GM12878 (cell line): ENCODE results near the gene ARIH2. TPM values are rescaled to one million over a fixed set of nuclear protein-coding genes. Genes with fewer than 3 reads are reported as not detected.

Experiments
- ATAC-seq: fragments of 200-7000 bp; cut with Tn5 transposase; 3 replicates; pipeline ENCODE4 v1.9.1; 2020; ENCODE audit warnings: mild to moderate bottlenecking, moderate library complexity
- BruUV-seq: library from RNA; stranded (reverse); fragments of 400-500 nt; replicated peaks from 2 replicates; lab custom pipeline; 2021; lab: Mats Ljungman, UMichigan
- CTCF ChIA-PET: fragments of 300-600 bp; sonication (Branson Sonifier 250); formaldehyde crosslinking; extraction: SDS; loops from one replicate; lab custom pipeline; 2021; ENCODE audit warnings: inconsistent platforms; lab: Yijun Ruan, JAX
- POLR2A ChIA-PET: fragments of 350-600 bp; formaldehyde crosslinking; extraction: SDS; loops from one replicate; lab custom pipeline; 2021; ENCODE audit warnings: inconsistent platforms; lab: Charles Lee
- RAD21 ChIA-PET: fragments of 300-600 bp; sonication (Branson Sonifier 250); formaldehyde crosslinking; loops from one replicate; lab custom pipeline; 2023; ENCODE audit warnings: antibody characterized with exemption; ENCODE audit not compliant: unreplicated experiment; lab: Charles Lee
- SMC1A ChIA-PET: fragments of 300-600 bp; sonication (Branson Sonifier 250); formaldehyde crosslinking; loops from one replicate; lab custom pipeline; 2023; ENCODE audit not compliant: unreplicated experiment, uncharacterized antibody; lab: Charles Lee
- DNase-seq: peaks from one replicate; pipeline ENCODE4 v3.0.0-alpha.2; 2011; ENCODE audit warnings: low read depth, low spot score
- FAIRE-seq: peaks from 3 replicates; lab custom pipeline; 2011; peaks lifted over from hg19 to GRCh38; lab: Jason Lieb, UNC
- H2AFZ ChIP-seq: 2 replicates; pipeline ENCODE4 v1.6.0; 2011; ENCODE audit warnings: low read depth, low read length, control low read depth; ENCODE audit not compliant: control insufficient read depth
- H3K27ac ChIP-seq: 2 replicates; pipeline ENCODE4 v1.5.1; 2011; ENCODE audit warnings: control low read depth; ENCODE audit not compliant: control insufficient read depth, insufficient read depth
- H3K27me3 ChIP-seq, 2 experiments: replicated peaks in 1 of 2; 2 replicates each; pipeline versions ENCODE4 v1.6.0 to v1.6.1; 2011; ENCODE audit warnings: low read length in 1 of 2; ENCODE audit not compliant: control insufficient read depth in 2 of 2, insufficient read depth in 2 of 2
- H3K36me3 ChIP-seq, 2 experiments: 2 replicates each; pipeline ENCODE4 v1.5.1; 2011; ENCODE audit warnings: low read length in 1 of 2; ENCODE audit not compliant: control insufficient read depth in 2 of 2, insufficient read depth in 2 of 2
- H3K4me1 ChIP-seq: 2 replicates; pipeline ENCODE4 v1.6.1; 2011; ENCODE audit warnings: mild to moderate bottlenecking, low read length, moderate library complexity, mixed read lengths; ENCODE audit not compliant: control insufficient read depth, insufficient read depth
- H3K4me2 ChIP-seq: 2 replicates; pipeline ENCODE4 v1.6.0; 2011; ENCODE audit warnings: control low read depth; ENCODE audit not compliant: control insufficient read depth, insufficient read depth
- H3K4me3 ChIP-seq: fragments of 200-600 bp; sonication (generic); 2 replicates; pipeline ENCODE4 v1.5.1; 2016
- H3K79me2 ChIP-seq: 2 replicates; pipeline ENCODE4 v1.6.0; 2011; ENCODE audit warnings: low read length; ENCODE audit not compliant: control insufficient read depth, insufficient read depth
- H3K9ac ChIP-seq: 2 replicates; pipeline ENCODE4 v1.8.0; 2011; ENCODE audit warnings: low read length, control low read depth, mixed read lengths; ENCODE audit not compliant: control insufficient read depth, insufficient read depth
- H3K9me3 ChIP-seq: replicated peaks from 3 replicates; pipeline ENCODE4 v1.5.1; 2011; ENCODE audit warnings: mild to moderate bottlenecking, low read length; ENCODE audit not compliant: control insufficient read depth, insufficient read depth
- H4K20me1 ChIP-seq: 2 replicates; pipeline ENCODE4 v1.6.0; 2011; ENCODE audit not compliant: control insufficient read depth, insufficient read depth
- ATF7 ChIP-seq: fragments of 450-650 bp; IDR thresholded peaks from 2 replicates; pipeline ENCODE4 v1.6.1; 2016; ENCODE audit warnings: low read depth, mild to moderate bottlenecking
- CBFB ChIP-seq: IDR thresholded peaks from 2 replicates; pipeline ENCODE4 v1.6.1; 2016; ENCODE audit warnings: antibody characterized with exemption, low read depth
- E2F4 ChIP-seq: IDR thresholded peaks from 2 replicates; pipeline ENCODE4 v1.6.1; 2012; ENCODE audit warnings: low read depth, low read length, improper control_type of control experiment
- ESRRA ChIP-seq: IDR thresholded peaks from 2 replicates; pipeline ENCODE4 v1.6.1; 2012; ENCODE audit warnings: mild to moderate bottlenecking, low read length, improper control_type of control experiment
- IRF3 ChIP-seq: fragments of 450-650 bp; IDR thresholded peaks from 2 replicates; pipeline ENCODE4 v1.6.1; 2014; ENCODE audit warnings: mild to moderate bottlenecking
- KLF5 ChIP-seq: fragments of 450-650 bp; IDR thresholded peaks from 2 replicates; pipeline ENCODE4 v1.6.1; 2014; ENCODE audit warnings: mild to moderate bottlenecking; ENCODE audit not compliant: partially characterized antibody
- MEF2B ChIP-seq: fragments of 450-650 bp; IDR thresholded peaks from 2 replicates; pipeline ENCODE4 v1.6.1; 2018; ENCODE audit warnings: mild to moderate bottlenecking, moderate library complexity; ENCODE audit not compliant: partially characterized antibody, poor library complexity, severe bottlenecking
- PAX5 ChIP-seq: IDR thresholded peaks from 2 replicates; pipeline ENCODE4 v1.6.1; 2011; ENCODE audit warnings: low read depth, low read length, borderline replicate concordance
- POLR2AphosphoS5 ChIP-seq: IDR thresholded peaks from 2 replicates; pipeline ENCODE4 v1.6.1; 2011; ENCODE audit warnings: mild to moderate bottlenecking, low read length, inconsistent platforms
- SRF ChIP-seq, 2 experiments: IDR thresholded peaks; 2 replicates each; pipeline ENCODE4 v1.6.1; 2011; ENCODE audit warnings: low read depth in 2 of 2, low read length in 2 of 2, mild to moderate bottlenecking in 1 of 2, moderate library complexity in 1 of 2
- ZNF384 ChIP-seq: IDR thresholded peaks from 2 replicates; pipeline ENCODE4 v1.6.1; 2012; ENCODE audit warnings: low read depth, mild to moderate bottlenecking, low read length, improper control_type of control experiment, borderline replicate concordance
- WGBS: methylation state at CpG from one replicate; pipeline ENCODE4 v1.1.6; 2016; ENCODE audit warnings: low lambda C conversion rate; ENCODE audit not compliant: insufficient replicate concordance, insufficient coverage; ENCODE audit errors: missing lambda C conversion rate; 5-methylcytosine and 5-hydroxymethylcytosine counted together
- in situ Hi-C: fragments of 300-500 bp; cut with MboI; formaldehyde crosslinking; loops from 9 replicates; pipeline ENCODE4 v1.14.3; 2018; ENCODE audit warnings: mixed read lengths
- intact Hi-C: fragments of 100-400 bp; cut with micrococcal nuclease; formaldehyde crosslinking; loops from one replicate; pipeline ENCODE4 v1.14.2; 2022; ENCODE audit not compliant: unreplicated experiment
- polyA plus RNA-seq, 11 experiments: library from polyadenylated mRNA; depleted of rRNA in 4 of 11; unstranded in 6 of 11; stranded (reverse) in 5 of 11; fragments of >200 nt; fragmentation: Nextera tagmentation in 4 of 11; fragmentation: Illumina TruSeq in 1 of 11; extraction: Ambion mirVana in 4 of 11; extraction: Trizol in 1 of 11; gene quantifications; 1 replicate in 1 of 11; 2 replicates in 10 of 11; pipeline versions ENCODE4 v1.2.1 to v1.2.3, GENCODE V29; 2011 to 2016; ENCODE audit warnings: inconsistent platforms in 2 of 11, missing spikeins in 2 of 11, low read depth in 1 of 11
- total RNA-seq, 4 experiments: library from RNA; depleted of rRNA in 3 of 4; stranded (reverse); fragments of >200 nt in 3 of 4; fragmentation: Illumina TruSeq in 1 of 4; extraction: Trizol in 1 of 4; gene quantifications; 2 replicates each; pipeline versions ENCODE4 v1.2.1 to v1.2.3, GENCODE V29; 2013 to 2021
- TF ChIP-seq, protein P1 (sequence below): fragments of 450-650 bp; conservative IDR thresholded peaks from 2 replicates; pipeline ENCODE4 v1.6.1; 2017; ENCODE audit warnings: mild to moderate bottlenecking, moderate library complexity
- TF ChIP-seq, protein P2 (sequence below): fragments of 450-650 bp; IDR thresholded peaks from 2 replicates; pipeline ENCODE4 v1.6.1; 2017; ENCODE audit warnings: borderline replicate concordance
- TF ChIP-seq, protein P3 (sequence below): fragments of 450-650 bp; IDR thresholded peaks from 2 replicates; pipeline ENCODE4 v1.6.1; 2017; ENCODE audit warnings: antibody characterized with exemption, mild to moderate bottlenecking, moderate library complexity

Gene ARIH2
- total and polyA plus RNA-seq, 10 of the 15 experiments (the other 5 are each of a cell fraction or from before 2014, with no cell fraction given): 18.7 to 74.7 (median 63.7) TPM

DNA sequence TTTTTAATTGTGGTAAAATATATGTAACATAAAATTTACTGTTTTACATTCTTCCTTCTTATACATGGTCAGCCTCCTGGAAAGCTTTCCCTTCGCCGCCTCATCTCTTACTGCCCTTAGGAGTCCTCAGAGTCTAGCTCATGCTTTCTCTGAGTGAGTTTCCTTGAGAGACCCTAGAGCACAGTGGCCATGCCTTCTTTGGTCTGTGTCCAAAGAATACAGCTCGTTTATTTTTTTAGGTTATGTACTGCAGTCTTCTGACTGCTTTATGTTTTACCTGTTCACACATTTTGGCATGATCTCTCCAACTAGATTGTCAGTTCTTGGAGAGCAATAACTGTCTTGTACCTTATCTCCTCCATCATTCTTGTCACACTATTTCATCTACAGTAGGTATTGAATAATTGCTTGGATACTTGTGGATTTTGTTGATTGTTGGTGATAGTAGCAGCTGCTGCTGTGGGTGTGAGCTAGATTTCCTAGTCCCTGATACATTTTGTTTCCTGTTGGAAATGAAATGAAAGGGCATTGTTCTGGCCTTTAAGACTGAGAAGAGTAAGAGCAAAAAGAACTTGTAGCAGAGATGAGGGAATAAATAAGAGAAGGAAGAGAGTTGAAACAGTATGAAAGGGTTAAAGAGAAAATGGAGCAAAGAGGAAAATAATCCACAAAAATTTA is 10.9 kb downstream of the ARIH2 start:
- H3K27ac ChIP-seq: no peak overlapping the region
- no peak for ATAC-seq
- TF ChIP-seq CBFB (no peak), MEF2B (no peak), ATF7 (no peak), ZNF384 (no peak), SRF (IDR thresholded peaks at IDR 0.05; ENCODE audit: low read depth in 2 of 2, low read length in 2 of 2) (no peak), PAX5 (no peak), KLF5 (no peak), ESRRA (no peak), POLR2AphosphoS5 (no peak), E2F4 (no peak), IRF3 (no peak)
- TF ChIP-seq, protein P1, sequence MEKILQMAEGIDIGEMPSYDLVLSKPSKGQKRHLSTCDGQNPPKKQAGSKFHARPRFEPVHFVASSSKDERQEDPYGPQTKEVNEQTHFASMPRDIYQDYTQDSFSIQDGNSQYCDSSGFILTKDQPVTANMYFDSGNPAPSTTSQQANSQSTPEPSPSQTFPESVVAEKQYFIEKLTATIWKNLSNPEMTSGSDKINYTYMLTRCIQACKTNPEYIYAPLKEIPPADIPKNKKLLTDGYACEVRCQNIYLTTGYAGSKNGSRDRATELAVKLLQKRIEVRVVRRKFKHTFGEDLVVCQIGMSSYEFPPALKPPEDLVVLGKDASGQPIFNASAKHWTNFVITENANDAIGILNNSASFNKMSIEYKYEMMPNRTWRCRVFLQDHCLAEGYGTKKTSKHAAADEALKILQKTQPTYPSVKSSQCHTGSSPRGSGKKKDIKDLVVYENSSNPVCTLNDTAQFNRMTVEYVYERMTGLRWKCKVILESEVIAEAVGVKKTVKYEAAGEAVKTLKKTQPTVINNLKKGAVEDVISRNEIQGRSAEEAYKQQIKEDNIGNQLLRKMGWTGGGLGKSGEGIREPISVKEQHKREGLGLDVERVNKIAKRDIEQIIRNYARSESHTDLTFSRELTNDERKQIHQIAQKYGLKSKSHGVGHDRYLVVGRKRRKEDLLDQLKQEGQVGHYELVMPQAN: no peak
- TF ChIP-seq, protein P2, sequence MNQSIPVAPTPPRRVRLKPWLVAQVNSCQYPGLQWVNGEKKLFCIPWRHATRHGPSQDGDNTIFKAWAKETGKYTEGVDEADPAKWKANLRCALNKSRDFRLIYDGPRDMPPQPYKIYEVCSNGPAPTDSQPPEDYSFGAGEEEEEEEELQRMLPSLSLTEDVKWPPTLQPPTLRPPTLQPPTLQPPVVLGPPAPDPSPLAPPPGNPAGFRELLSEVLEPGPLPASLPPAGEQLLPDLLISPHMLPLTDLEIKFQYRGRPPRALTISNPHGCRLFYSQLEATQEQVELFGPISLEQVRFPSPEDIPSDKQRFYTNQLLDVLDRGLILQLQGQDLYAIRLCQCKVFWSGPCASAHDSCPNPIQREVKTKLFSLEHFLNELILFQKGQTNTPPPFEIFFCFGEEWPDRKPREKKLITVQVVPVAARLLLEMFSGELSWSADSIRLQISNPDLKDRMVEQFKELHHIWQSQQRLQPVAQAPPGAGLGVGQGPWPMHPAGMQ: no peak
- TF ChIP-seq, protein P3, sequence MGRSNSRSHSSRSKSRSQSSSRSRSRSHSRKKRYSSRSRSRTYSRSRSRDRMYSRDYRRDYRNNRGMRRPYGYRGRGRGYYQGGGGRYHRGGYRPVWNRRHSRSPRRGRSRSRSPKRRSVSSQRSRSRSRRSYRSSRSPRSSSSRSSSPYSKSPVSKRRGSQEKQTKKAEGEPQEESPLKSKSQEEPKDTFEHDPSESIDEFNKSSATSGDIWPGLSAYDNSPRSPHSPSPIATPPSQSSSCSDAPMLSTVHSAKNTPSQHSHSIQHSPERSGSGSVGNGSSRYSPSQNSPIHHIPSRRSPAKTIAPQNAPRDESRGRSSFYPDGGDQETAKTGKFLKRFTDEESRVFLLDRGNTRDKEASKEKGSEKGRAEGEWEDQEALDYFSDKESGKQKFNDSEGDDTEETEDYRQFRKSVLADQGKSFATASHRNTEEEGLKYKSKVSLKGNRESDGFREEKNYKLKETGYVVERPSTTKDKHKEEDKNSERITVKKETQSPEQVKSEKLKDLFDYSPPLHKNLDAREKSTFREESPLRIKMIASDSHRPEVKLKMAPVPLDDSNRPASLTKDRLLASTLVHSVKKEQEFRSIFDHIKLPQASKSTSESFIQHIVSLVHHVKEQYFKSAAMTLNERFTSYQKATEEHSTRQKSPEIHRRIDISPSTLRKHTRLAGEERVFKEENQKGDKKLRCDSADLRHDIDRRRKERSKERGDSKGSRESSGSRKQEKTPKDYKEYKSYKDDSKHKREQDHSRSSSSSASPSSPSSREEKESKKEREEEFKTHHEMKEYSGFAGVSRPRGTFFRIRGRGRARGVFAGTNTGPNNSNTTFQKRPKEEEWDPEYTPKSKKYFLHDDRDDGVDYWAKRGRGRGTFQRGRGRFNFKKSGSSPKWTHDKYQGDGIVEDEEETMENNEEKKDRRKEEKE: no peak

More for the DNA sequence above, 10.9 kb downstream of the ARIH2 start:
- no TSS peak for BruUV-seq
- FAIRE-seq: no peak
- RAD21 ChIA-PET: interaction anchor here (0.8 to 2.9 kb wide), 3 partner anchors 10 to 31 kb away, joined by 3 to 15 read pairs (median 3); partner anchors contain the start of gene ARIH2
- intact Hi-C loops (no loop called here), in situ Hi-C loops (no loop called here)
- SMC1A ChIA-PET: interaction anchor here (0.6 to 5.3 kb wide), 8 partner anchors 10 to 182 kb away, joined by 3 to 23 read pairs (median 4); partner anchors contain the start of gene ARIH2
- Histone ChIP-seq H4K20me1 (no peaks in the 10 kb centered on the region; the same call in none of the 2 replicates), H3K36me3 (peaks cover 3 to 32% of the 10 kb centered on the region in 2 experiments), H3K9me3 (no peaks in the 10 kb centered on the region), H3K27me3 (no peaks in the 10 kb centered on the region), H3K4me2 (peak overlapping the region; percentile 11; the same call in 1 of the 2 replicates), H3K79me2 (peaks cover 67% of the 10 kb centered on the region), H3K4me1 (peaks cover 30% of the 10 kb centered on the region), H3K4me3 (no peak overlapping the region), H3K9ac (no peak overlapping the region), H2AFZ (no peak overlapping the region)
- DNase-seq: no peak
- WGBS: 65% methylated on average over 3 of the region's 3 CpGs
- CTCF ChIA-PET: interaction anchor here (0.9 to 4.0 kb wide), 8 partner anchors 9 to 192 kb away, joined by 3 to 18 read pairs (median 6); partner anchors contain the start of gene ARIH2
- POLR2A ChIA-PET: interaction anchor here (0.5 to 2.7 kb wide), 4 partner anchors 10 to 409 kb away, joined by 3 to 14 read pairs (median 4); partner anchors contain the start of gene ARIH2
